ENCODE results near the gene C8G.

DNA sequence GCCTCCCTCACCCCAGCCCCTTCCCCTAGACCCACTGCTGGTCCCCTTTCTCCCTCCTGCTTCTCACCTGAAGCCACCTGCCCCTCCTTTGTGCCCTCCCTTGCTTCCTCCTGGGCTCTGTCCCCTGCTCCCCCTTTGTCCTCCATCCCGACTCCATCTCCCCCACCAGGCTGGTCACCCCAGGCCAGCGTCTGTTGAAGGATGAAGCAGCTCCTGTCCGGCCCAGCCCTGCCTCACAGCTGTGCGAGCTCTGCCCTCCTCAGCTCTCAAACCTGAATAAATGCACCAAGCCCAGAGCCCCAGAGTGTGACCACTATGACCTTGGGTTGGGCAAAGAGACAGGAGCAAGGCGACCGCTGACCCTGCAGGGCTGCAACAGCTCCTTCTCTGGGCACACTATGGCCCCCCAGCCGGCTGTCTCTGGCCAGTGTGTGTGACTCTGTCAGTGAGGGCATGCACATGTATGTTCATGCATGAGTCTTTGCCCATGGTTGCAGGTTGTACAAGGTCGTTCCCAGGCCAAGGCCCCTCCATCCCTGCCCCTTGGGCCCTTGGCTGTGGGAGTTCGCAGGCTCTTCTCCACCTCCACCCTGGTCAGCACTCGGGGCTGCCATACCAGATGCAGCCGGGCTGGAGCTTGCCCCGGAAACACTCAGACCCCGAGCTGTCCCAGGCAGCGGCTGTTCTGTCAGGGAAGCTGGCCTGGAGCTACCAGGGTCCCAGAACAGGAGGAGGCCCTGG is 10.3 kb downstream of the C8G start:
- no peak for TF ChIP-seq NFIC (IDR thresholded peaks at IDR 0.05)
- TF ChIP-seq FOXK1 (CRISPR knock-in tag; IDR thresholded peaks at IDR 0.05; ENCODE audit: borderline replicate concordance): no peak
- TF ChIP-seq CBX5 (IDR thresholded peaks at IDR 0.05; ENCODE audit: borderline replicate concordance, low read depth): no peak
- TF ChIP-seq, protein P1, sequence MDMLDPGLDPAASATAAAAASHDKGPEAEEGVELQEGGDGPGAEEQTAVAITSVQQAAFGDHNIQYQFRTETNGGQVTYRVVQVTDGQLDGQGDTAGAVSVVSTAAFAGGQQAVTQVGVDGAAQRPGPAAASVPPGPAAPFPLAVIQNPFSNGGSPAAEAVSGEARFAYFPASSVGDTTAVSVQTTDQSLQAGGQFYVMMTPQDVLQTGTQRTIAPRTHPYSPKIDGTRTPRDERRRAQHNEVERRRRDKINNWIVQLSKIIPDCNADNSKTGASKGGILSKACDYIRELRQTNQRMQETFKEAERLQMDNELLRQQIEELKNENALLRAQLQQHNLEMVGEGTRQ (CRISPR knock-in tag; IDR thresholded peaks at IDR 0.05): no peak
- no peak for TF ChIP-seq ZNF274 (IDR thresholded peaks at IDR 0.05; ENCODE audit: borderline replicate concordance, low read depth, low read length)
- TF ChIP-seq TCF7 (IDR thresholded peaks at IDR 0.05; ENCODE audit: borderline replicate concordance): no peak
- TF ChIP-seq ZNF24 (IDR thresholded peaks at IDR 0.05): no peak
- no peak for TF ChIP-seq ZKSCAN1 (IDR thresholded peaks at IDR 0.05; ENCODE audit: low read depth, low read length)
- TF ChIP-seq, protein P2, sequence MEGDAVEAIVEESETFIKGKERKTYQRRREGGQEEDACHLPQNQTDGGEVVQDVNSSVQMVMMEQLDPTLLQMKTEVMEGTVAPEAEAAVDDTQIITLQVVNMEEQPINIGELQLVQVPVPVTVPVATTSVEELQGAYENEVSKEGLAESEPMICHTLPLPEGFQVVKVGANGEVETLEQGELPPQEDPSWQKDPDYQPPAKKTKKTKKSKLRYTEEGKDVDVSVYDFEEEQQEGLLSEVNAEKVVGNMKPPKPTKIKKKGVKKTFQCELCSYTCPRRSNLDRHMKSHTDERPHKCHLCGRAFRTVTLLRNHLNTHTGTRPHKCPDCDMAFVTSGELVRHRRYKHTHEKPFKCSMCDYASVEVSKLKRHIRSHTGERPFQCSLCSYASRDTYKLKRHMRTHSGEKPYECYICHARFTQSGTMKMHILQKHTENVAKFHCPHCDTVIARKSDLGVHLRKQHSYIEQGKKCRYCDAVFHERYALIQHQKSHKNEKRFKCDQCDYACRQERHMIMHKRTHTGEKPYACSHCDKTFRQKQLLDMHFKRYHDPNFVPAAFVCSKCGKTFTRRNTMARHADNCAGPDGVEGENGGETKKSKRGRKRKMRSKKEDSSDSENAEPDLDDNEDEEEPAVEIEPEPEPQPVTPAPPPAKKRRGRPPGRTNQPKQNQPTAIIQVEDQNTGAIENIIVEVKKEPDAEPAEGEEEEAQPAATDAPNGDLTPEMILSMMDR (IDR thresholded peaks at IDR 0.05 in 2 of 3, conservative IDR thresholded peaks at IDR 0.05 in 1 of 3; ENCODE audit: insufficient read depth in 2 of 3, low read depth in 1 of 3, low read length in 3 of 3): no peak
